Measurements from ENCODE around the gene CFAP99. TPM values are rescaled to one million over a fixed set of nuclear protein-coding genes. Genes with fewer than 3 reads are reported as not detected.

Gene CFAP99
- total and polyA plus RNA-seq, 2 of the 4 experiments (the other 2 are of a cell fraction), result not detected

DNA sequence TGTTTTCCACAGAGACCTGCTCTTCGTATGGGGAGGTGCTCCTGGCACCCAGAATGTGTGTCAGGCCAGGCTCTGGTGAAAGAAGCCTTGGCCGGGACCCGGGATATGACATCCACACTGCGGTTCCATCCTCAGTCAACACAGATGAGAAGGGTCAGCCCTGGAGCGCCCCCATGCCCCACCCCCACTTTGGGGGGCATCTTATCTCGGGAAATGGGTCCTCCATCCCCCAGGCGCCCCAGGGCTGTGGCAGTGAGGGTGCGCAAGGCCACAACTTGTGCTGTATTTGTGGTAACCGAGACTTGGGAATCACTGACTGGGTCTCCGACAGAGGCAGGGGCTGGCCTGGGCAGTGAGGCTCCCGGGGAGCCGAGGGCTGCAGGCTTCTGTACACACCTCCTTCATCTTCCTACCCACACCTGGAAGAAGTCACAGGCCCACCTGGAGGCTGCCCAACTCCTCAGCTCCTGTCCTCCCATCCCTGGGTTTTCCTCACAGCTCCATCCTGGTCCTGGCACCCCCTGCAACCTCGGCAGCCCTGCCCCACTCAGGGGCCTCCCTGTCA, 8.0 kb downstream of the CFAP99 start:
- Histone ChIP-seq H4K20me1 (ENCODE audit: insufficient read depth, low read length) (peaks cover 7% of the 10 kb centered on the region), H3K27ac (ENCODE audit: insufficient read depth, low read length) (no peak overlapping the region), H4K5ac (ENCODE audit: low read depth, low read length) (no peak overlapping the region), H3K4ac (ENCODE audit: low read depth, low read length) (no peak overlapping the region), H2AK5ac (ENCODE audit: low read depth, low read length) (no peak overlapping the region), H3K9me1 (ENCODE audit: insufficient read depth, low read length) (no peaks in the 10 kb centered on the region), H3K14ac (replicated peaks; ENCODE audit: low read depth, low read length) (no peak overlapping the region), H2BK120ac (ENCODE audit: low read depth, low read length) (no peak overlapping the region), H3K36me3 (ENCODE audit: control insufficient read depth, insufficient read depth, low read length) (no peaks in the 10 kb centered on the region), H4K8ac (ENCODE audit: low read depth in 2 of 2, low read length in 2 of 2) (no peak overlapping the region), H3K27me3 (ENCODE audit: control insufficient read depth, insufficient read depth, low read length) (peaks cover 22% of the 10 kb centered on the region), H2AK9ac (replicated peaks; ENCODE audit: low read depth, low read length, poor library complexity) (no peak overlapping the region), H3K4me1 (ENCODE audit: control insufficient read depth, insufficient read depth, low read length) (no peaks in the 10 kb centered on the region), H3K4me3 (ENCODE audit: insufficient read depth, low read depth, low read length) (no peak overlapping the region), H3K18ac (ENCODE audit: low read depth, low read length) (no peak overlapping the region), H3K9me3 (ENCODE audit: control insufficient read depth, insufficient read depth, low read length) (peaks cover 4% of the 10 kb centered on the region; the same call in 1 of the 2 replicates), H2AFZ (replicated peaks; ENCODE audit: low read length, poor library complexity) (no peak overlapping the region), H2BK15ac (ENCODE audit: low read depth, low read length) (no peak overlapping the region), H2BK5ac (ENCODE audit: low read depth, low read length, poor library complexity, severe bottlenecking) (no peak overlapping the region), H3K56ac (ENCODE audit: extremely low read depth, insufficient read depth, low read length) (no peak overlapping the region), H3K4me2 (ENCODE audit: low read depth, low read length) (no peak overlapping the region), H3K79me1 (ENCODE audit: low read depth in 1 of 2, low read length in 2 of 2) (no peaks in the 10 kb centered on the region), H4K91ac (ENCODE audit: insufficient read depth, low read depth, low read length) (no peak overlapping the region), H2BK20ac (ENCODE audit: low read depth, low read length) (no peak overlapping the region), H3K23ac (ENCODE audit: low read depth, low read length) (no peak overlapping the region), H3K9ac (ENCODE audit: low read depth, low read length) (no peak overlapping the region)
- POLR2A ChIA-PET (ENCODE audit: unreplicated experiment), result no interaction called here
- CTCF ChIA-PET, result interaction anchor here (1.1 kb wide), 1 partner anchor 10 kb away, joined by 3 read pairs; no protein-coding TSS in a partner anchor
- WGBS, 2 experiments (ENCODE audit: extremely low coverage in 2 of 2, insufficient read length in 1 of 2), result 83% methylated on average over 6 of the region's 13 CpGs; no CpG with 5 or more reads in 1 of the 2 experiments
- in situ Hi-C loops (cut with MboI; ENCODE audit: low sequenced_read_pairs) (no loop called here), intact Hi-C loops (cut with micrococcal nuclease) (no loop called here), dilution Hi-C loops (cut with HindIII; ENCODE audit: low sequenced_read_pairs, unreplicated experiment) (no loop called here)
- TF ChIP-seq MAZ (IDR thresholded peaks at IDR 0.05; ENCODE audit: borderline replicate concordance, low read depth, low read length) (no peak), MAFK (IDR thresholded peaks at IDR 0.05; ENCODE audit: low read depth, low read length) (no peak), CHD1 (IDR thresholded peaks at IDR 0.05; ENCODE audit: low read depth, low read length) (no peak), MXI1 (IDR thresholded peaks at IDR 0.05; ENCODE audit: borderline replicate concordance, low read depth, low read length) (no peak), RCOR1 (IDR thresholded peaks at IDR 0.05; ENCODE audit: insufficient replicate concordance, low read length) (no peak), POLR2A (IDR thresholded peaks at IDR 0.05; ENCODE audit: low read depth, low read length) (no peak), ELK1 (IDR thresholded peaks at IDR 0.05; ENCODE audit: borderline replicate concordance, low read depth, low read length) (no peak), FOS (IDR thresholded peaks at IDR 0.05; ENCODE audit: low read depth, low read length) (no peak), CEBPB (IDR thresholded peaks at IDR 0.05; ENCODE audit: low read depth, low read length) (no peak), RFX5 (IDR thresholded peaks at IDR 0.05; ENCODE audit: low read depth, low read length) (no peak)
- TF ChIP-seq, protein P1, sequence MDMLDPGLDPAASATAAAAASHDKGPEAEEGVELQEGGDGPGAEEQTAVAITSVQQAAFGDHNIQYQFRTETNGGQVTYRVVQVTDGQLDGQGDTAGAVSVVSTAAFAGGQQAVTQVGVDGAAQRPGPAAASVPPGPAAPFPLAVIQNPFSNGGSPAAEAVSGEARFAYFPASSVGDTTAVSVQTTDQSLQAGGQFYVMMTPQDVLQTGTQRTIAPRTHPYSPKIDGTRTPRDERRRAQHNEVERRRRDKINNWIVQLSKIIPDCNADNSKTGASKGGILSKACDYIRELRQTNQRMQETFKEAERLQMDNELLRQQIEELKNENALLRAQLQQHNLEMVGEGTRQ (IDR thresholded peaks at IDR 0.05; ENCODE audit: low read depth, low read length), result no peak
- DNase-seq (no peak), ATAC-seq (ENCODE audit: low read depth) (no peak)
- BruUV-seq (replicated peaks), result no TSS peak

All from IMR-90 (cell line).